Measurements from ENCODE around the gene ISL1.

Gene ISL1

GRCh38 chr5:51378448-51379330 is 4.6 kb upstream of the ISL1 start:
- no peaks in the 10 kb centered on the region for H3K9me3 ChIP-seq
- DNase-seq = peak; percentile 55
- H3K27me3 ChIP-seq = no peaks in the 10 kb centered on the region
- peak overlapping the region; percentile 88 for H3K4me3 ChIP-seq (ENCODE audit: low read depth, low read length)
- TF ChIP-seq, protein P1, sequence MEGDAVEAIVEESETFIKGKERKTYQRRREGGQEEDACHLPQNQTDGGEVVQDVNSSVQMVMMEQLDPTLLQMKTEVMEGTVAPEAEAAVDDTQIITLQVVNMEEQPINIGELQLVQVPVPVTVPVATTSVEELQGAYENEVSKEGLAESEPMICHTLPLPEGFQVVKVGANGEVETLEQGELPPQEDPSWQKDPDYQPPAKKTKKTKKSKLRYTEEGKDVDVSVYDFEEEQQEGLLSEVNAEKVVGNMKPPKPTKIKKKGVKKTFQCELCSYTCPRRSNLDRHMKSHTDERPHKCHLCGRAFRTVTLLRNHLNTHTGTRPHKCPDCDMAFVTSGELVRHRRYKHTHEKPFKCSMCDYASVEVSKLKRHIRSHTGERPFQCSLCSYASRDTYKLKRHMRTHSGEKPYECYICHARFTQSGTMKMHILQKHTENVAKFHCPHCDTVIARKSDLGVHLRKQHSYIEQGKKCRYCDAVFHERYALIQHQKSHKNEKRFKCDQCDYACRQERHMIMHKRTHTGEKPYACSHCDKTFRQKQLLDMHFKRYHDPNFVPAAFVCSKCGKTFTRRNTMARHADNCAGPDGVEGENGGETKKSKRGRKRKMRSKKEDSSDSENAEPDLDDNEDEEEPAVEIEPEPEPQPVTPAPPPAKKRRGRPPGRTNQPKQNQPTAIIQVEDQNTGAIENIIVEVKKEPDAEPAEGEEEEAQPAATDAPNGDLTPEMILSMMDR (IDR thresholded peaks at IDR 0.05; ENCODE audit: low read depth, low read length) = 0 out of 2 replicates have a peak, but pooled peaks have one; percentile 6
- H3K36me3 ChIP-seq = no peaks in the 10 kb centered on the region
- H3K4me1 ChIP-seq = peaks cover 9% of the 10 kb centered on the region

DNA sequence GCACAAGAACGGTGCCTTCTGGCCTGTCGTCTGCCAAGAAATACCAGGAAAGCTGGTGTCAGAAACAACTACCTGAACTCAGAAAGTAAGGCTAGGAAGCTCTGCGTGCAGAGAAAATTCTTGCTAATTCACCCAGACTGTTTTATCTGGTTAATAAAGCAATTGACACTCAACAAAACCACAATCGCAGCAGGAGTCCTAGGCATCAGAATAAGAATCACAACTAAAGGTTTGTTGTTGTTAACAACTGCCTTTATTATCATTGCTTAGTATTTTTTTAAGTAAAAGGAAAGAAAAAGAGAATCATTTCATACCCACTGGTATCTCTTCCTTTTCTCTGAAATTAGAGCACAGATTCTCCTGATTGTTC is 3.9 kb upstream of the ISL1 start:
- peaks cover 3% of the 10 kb centered on the region; the same call in 1 of the 2 replicates for H3K4me1 ChIP-seq
- TF ChIP-seq, protein P1 (IDR thresholded peaks at IDR 0.05; ENCODE audit: low read depth, low read length) = no peak
- H3K4me3 ChIP-seq (ENCODE audit: low read depth, low read length) = peak overlapping the region; percentile 88
- H3K36me3 ChIP-seq = no peaks in the 10 kb centered on the region
- no peaks in the 10 kb centered on the region for H3K9me3 ChIP-seq
- no peaks in the 10 kb centered on the region for H3K27me3 ChIP-seq
- DNase-seq = no peak

- Histone ChIP-seq H3K4me1 (peaks cover 3% of the 10 kb centered on the region; the same call in 1 of the 2 replicates), H3K4me3 (ENCODE audit: low read depth, low read length) (peak overlapping the region; percentile 88), H3K9me3 (no peaks in the 10 kb centered on the region), H3K36me3 (no peaks in the 10 kb centered on the region), H3K27me3 (no peaks in the 10 kb centered on the region)
- peak; percentile 63 for DNase-seq
- TF ChIP-seq, protein P1 (IDR thresholded peaks at IDR 0.05; ENCODE audit: low read depth, low read length) = peak; percentile 87
Measured at GRCh38 chr5:51380603-51381207, 2.5 kb upstream of the ISL1 start.

DNA sequence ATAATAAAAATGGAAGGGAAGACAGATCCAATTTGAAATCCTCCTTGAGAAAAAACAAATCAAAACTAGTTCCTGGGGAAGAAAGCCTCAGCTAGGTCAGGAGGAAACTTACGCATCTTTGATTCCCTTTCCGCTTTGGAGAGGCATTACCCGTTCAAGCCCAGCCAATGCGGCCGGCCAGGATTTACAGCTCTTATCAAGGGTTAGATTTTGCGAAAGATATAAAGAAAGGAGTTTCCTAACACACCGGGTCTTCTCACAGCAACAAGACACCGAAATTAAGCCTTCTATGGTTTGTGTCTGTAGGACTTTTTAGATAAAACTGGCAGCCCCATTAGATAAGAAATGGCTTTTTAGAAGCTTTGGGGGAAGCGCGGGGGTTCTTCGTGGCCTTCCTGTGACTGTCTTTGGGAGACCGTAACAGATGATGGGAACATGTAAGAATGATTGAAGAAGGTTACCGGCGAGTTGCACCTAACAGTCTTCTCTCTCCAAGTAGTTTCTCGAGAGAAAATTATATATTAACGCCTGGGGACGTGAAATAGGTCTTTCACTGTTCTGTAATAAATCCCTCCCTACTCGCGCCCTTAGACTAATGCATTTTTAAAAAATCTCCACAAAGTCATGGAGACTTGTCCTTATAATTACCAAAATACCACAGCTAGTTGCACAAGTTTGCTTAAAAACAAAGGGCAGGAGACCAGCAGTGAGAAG is 1.3 kb upstream of the ISL1 start:
- H3K4me3 ChIP-seq (ENCODE audit: low read depth, low read length) = peak overlapping the region; percentile 88

GRCh38 chr5:51382521-51383130 is 622 bp upstream of the ISL1 start:
- Histone ChIP-seq H3K36me3 (peaks cover 10% of the 10 kb centered on the region), H3K9me3 (no peaks in the 10 kb centered on the region), H3K27me3 (no peaks in the 10 kb centered on the region), H3K4me3 (ENCODE audit: low read depth, low read length) (peak overlapping the region; percentile 88), H3K4me1 (peaks cover 3% of the 10 kb centered on the region; the same call in 1 of the 2 replicates)
- DNase-seq = peak; percentile 46
- TF ChIP-seq, protein P1 (IDR thresholded peaks at IDR 0.05; ENCODE audit: low read depth, low read length) = no peak

More for the DNA sequence above, 1.3 kb upstream of the ISL1 start:
- H3K4me1 ChIP-seq = peaks cover 3% of the 10 kb centered on the region; the same call in 1 of the 2 replicates
- H3K27me3 ChIP-seq = no peaks in the 10 kb centered on the region
- no peaks in the 10 kb centered on the region for H3K9me3 ChIP-seq
- DNase-seq = peak; percentile 47
- TF ChIP-seq, protein P1 (IDR thresholded peaks at IDR 0.05; ENCODE audit: low read depth, low read length) = no peak
- H3K36me3 ChIP-seq = peaks cover 3% of the 10 kb centered on the region
